Glutamatergic neuron (in vitro differentiated cells): Measurements from ENCODE around the gene HIGD1C. TPM values are rescaled to one million over a fixed set of nuclear protein-coding genes. Genes with fewer than 3 reads are reported as not detected.

Experiments used
- DNase-seq: peaks from one replicate; pipeline ENCODE4 v3.0.0; 2022
- H3K27ac Mint-ChIP-seq: one replicate; pipeline ENCODE4 v1.8.0; 2020; ENCODE audit warnings: mild to moderate bottlenecking, mixed read lengths, inconsistent platforms; ENCODE audit not compliant: unreplicated experiment
- H3K27me3 Mint-ChIP-seq: one replicate; pipeline ENCODE4 v1.8.0; 2020; ENCODE audit warnings: mild to moderate bottlenecking, moderate library complexity, mixed read lengths, inconsistent platforms; ENCODE audit not compliant: unreplicated experiment
- H3K36me3 Mint-ChIP-seq: one replicate; pipeline ENCODE4 v1.8.0; 2020; ENCODE audit warnings: mild to moderate bottlenecking, mixed read lengths, inconsistent platforms; ENCODE audit not compliant: unreplicated experiment
- H3K4me1 Mint-ChIP-seq: one replicate; pipeline ENCODE4 v1.8.0; 2020; ENCODE audit warnings: mild to moderate bottlenecking, low read depth, mixed read lengths, inconsistent platforms; ENCODE audit not compliant: unreplicated experiment
- H3K4me3 Mint-ChIP-seq: one replicate; pipeline ENCODE4 v1.8.0; 2020; ENCODE audit warnings: mild to moderate bottlenecking, mixed read lengths, inconsistent platforms; ENCODE audit not compliant: unreplicated experiment
- H3K9me3 Mint-ChIP-seq: one replicate; pipeline ENCODE4 v1.8.0; 2020; ENCODE audit warnings: mild to moderate bottlenecking, moderate library complexity, mixed read lengths, inconsistent platforms; ENCODE audit not compliant: unreplicated experiment
- CTCF ChIP-seq: fragments of 200-600 bp; sonication (generic); IDR thresholded peaks from one replicate; pipeline ENCODE4 v1.5.0; 2021; ENCODE audit not compliant: partially characterized antibody, unreplicated experiment
- total RNA-seq: library from RNA; stranded (reverse); fragmentation: NEBNext Ultra II Directional; extraction: Animal tissue kit (Norgen Biotek cat#: 25700); gene quantifications from one replicate; pipeline ENCODE4 v1.2.1, GENCODE V29; 2021; ENCODE audit not compliant: unreplicated experiment

HIGD1C gene
- total RNA-seq, 1 donor from 2014 or later: not detected

- H3K9me3 Mint-ChIP-seq: no peaks in the 10 kb centered on the region
- peaks cover 2% of the 10 kb centered on the region for H3K4me1 Mint-ChIP-seq
- no peaks in the 10 kb centered on the region for H3K27me3 Mint-ChIP-seq
- H3K27ac Mint-ChIP-seq: no peak overlapping the region
- TF ChIP-seq CTCF: no peak
- H3K4me3 Mint-ChIP-seq: no peak overlapping the region
- H3K36me3 Mint-ChIP-seq: no peaks in the 10 kb centered on the region
- DNase-seq: no peak
Observed at GRCh38 chr12:50981319-50982239, 29.2 kb downstream of the HIGD1C start.

- DNase-seq: no peak
- Mint-ChIP-seq H3K36me3 (no peaks in the 10 kb centered on the region), H3K27me3 (no peaks in the 10 kb centered on the region), H3K4me3 (no peak overlapping the region), H3K9me3 (no peaks in the 10 kb centered on the region), H3K27ac (no peak overlapping the region), H3K4me1 (peaks cover 7% of the 10 kb centered on the region)
- no peak for TF ChIP-seq CTCF
Observed at GRCh38 chr12:50984586-50985298, 32.4 kb downstream of the HIGD1C start.

- Mint-ChIP-seq H3K4me1 (peaks cover 7% of the 10 kb centered on the region), H3K9me3 (no peaks in the 10 kb centered on the region), H3K27me3 (no peaks in the 10 kb centered on the region), H3K36me3 (no peaks in the 10 kb centered on the region), H3K4me3 (no peak overlapping the region), H3K27ac (no peak overlapping the region)
- TF ChIP-seq CTCF: no peak
- DNase-seq: no peak
Observed at GRCh38 chr12:50985322-50985721, 33.0 kb downstream of the HIGD1C start.

GRCh38 chr12:50986966-50987737 lies 34.8 kb downstream of the HIGD1C start:
- no peak overlapping the region for H3K4me3 Mint-ChIP-seq
- TF ChIP-seq CTCF: no peak
- H3K9me3 Mint-ChIP-seq: no peaks in the 10 kb centered on the region
- H3K36me3 Mint-ChIP-seq: no peaks in the 10 kb centered on the region
- no peak for DNase-seq
- H3K27me3 Mint-ChIP-seq: no peaks in the 10 kb centered on the region
- no peak overlapping the region for H3K27ac Mint-ChIP-seq
- peaks cover 7% of the 10 kb centered on the region for H3K4me1 Mint-ChIP-seq
